HG02623 (cell line): ENCODE data around the gene PI4KA.

ENCODE experiments used
- ATAC-seq: cut with Tn5 transposase; IDR thresholded peaks from one replicate; pipeline ENCODE4 v1.9.1; 2021; ENCODE audit warnings: moderate library complexity; ENCODE audit not compliant: unreplicated experiment

The PI4KA gene

DNA sequence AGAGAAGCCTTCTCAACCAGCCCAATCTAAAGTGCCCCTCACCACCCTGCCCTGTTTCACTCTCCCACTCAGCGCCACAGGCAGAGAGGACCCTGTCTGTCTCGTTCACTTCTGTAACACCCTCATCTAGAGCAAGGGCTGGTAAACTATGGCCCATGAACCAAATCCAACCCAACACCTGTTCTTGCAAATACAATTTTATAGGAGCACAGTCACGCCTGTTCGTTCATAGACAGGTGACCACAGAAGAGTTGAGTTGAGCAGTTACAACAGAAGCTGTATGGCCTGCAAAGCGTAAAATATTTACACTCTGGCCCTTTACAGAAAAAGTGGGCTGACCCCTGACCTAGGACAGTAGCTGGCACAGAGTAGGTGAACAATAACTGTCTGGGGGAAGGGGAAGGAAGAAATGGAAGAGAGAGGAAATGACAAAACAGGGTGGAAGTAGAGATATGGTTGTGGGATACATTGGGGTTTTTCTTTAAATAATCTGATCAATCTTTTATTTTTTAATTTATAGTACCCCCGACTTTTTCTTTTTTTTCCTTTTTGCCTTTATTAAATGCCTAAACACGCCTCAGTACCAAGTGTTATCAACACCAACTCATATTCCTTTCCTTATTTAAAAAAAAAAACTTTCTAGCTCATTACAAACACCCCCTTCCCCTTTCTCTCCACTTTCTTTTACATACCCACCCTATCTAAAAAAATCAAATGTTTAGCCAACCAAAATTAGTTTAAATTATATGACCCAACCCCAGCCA, 63.8 kb downstream of the PI4KA start:
- ATAC-seq, result no peak

DNA sequence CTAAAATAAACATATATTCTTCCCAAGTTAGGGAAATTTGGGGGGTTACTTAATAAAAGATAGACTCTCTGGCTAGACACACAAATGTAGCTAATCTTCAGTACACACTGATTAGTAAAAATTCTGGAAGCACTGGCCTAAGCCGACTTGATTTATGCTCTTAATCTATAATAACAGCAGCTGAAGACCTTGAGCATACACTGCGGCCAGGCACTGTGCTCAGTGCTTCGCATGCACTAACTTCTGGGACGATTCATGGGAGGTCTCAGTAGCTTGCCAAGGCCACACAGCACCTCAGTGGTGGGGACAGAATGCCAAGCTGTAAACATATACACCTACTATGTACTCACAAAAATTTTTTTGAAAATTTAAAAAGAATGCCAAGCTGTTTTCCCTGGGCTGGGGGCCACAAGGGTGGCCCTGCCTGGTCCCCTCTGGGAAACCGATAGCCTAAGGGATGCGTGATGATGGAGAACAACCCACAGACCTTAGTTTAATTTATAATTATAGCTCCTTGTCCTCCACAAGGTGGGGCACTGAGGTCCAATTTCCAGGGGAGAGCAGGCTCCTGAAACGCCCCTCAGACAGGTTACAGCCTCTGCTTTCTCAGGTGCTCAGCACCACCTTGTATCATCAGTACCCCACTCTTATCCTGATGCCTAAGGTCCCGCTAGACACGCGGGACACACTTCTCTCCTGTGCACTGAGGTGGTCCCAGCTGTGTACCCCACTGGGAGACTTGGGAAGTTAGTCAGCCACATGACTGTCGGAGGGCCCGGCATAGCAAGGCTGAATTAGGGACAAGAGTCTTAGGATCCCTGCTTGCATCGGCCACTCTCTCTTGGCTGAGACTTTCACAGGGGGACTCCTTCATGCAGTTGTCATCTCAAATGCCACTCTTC, 64.6 kb downstream of the PI4KA start:
- no peak for ATAC-seq

GRCh38 chr22:20792966-20793728, 65.5 kb downstream of the PI4KA start:
- ATAC-seq, result no peak

DNA sequence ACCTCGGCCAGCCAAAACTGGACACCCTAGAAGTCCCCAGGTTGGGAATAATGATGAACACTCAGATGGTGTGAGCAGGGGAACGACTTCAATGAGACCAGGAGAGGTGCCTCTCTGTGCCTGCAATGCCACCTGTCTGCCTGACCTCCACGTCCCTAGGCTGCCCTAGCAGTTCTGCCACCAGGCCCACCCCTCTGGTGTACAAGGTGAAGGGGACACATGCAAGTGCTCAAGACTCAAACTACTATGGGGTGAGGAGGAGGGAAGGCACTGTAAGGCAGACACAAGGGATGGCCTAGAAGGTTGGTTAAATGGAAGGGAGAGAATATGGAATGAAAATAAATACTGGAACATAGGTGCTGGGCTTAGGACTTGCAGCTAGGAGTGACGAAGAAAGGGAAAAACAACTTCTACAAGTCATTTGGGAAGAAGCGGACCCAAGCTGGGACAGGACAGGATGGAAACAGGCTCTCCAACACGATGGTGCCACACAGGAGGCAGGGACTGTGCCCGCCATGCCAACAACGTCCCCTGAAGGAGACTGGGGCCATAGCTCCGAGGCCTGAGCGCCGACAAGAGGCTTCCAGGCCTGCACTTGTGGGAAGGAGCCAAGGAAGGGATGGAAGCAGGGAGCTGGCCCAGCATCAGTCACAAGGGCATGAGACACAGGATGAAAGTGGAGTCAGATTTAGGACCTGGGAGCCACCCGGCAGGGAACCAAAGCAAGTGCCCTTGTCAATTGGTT, 66.2 kb downstream of the PI4KA start:
- ATAC-seq, result no peak

- ATAC-seq, result no peak
These were observed 69.8 kb downstream of the PI4KA start for GRCh38 chr22:20788627-20789344.

DNA sequence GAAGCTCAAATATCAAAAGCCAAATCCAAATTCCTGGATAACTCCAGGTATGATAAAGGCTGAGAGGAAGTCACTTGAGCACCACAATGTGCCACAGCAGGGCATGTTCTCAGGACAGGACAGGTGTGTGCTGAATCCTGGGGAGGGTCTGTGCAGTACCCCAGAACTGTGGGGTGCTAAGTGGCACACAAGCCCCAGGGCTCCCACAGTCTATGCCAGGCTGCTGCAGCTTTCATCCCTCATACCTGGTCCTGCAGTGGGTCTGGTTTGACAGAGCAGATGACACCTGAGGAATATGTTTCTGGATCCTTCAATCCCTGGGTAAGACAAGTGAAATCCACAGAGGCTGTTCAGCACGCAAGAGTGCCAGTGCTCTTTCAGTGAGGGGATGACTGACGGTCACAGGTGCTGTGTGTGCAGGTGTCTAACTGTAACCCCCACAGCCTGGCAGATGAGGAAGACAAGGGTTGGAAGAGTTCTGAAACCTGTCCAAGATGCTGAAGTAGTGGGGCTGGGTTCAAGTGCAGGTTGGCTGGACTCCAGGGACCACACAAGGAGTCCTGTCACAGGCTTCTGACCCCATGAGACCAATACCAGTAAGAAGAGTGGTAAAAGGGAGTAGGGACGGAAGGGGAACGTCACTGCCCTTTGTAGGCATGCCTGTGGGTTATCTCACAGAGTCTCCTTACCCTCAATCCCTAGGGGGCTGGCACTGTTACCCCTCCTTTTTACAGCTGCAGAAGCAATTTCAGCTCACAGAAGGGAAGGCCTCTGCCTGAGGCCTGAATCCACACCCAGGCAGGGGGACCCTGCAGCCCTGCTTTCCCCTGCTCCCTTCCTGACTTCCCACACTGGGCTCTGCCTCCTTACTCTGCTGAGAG, 70.6 kb downstream of the PI4KA start:
- ATAC-seq, result no peak

DNA sequence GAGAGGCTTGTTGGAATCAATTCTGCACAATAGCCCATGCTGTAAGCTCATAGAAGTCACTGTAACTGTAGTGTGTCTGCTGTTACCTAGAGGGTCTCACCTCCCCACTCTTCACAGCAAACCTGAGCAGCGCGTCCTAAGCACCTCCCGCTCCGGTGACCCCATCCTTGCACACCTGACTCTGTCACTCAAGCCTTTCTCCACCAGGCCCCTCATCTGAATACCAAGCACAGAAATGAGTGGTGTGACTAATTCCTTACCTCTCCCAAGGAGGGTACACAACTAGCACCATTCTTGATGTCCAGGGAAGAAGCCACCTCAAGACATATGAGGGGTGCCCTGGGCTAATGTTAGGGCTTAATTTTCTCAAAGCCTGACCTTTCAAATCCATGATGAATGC, 71.4 kb downstream of the PI4KA start:
- no peak for ATAC-seq

GRCh38 chr22:20786536-20786979, 72.1 kb downstream of the PI4KA start:
- ATAC-seq, result no peak

DNA sequence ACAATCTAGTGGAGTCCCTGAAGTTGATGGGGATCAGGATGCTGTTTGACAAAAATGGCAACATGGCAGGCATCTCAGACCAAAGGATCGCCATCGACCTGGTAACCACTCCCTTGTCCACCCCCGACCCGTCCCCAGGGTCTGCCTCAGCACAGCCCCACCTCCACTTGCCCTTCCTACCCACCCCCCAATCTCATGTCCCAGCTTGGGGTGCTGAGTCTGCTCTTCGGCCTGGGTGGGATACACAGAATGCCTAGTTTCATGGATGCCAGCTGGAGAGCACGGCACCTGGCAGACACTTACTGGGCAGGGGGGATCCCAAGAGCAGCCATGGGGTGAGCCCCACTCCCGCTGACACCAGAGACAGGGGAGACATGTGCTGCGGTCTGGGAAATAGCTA, 72.6 kb downstream of the PI4KA start:
- ATAC-seq, result no peak

- no peak for ATAC-seq
These were observed 73.2 kb downstream of the PI4KA start for GRCh38 chr22:20785415-20785814.

DNA sequence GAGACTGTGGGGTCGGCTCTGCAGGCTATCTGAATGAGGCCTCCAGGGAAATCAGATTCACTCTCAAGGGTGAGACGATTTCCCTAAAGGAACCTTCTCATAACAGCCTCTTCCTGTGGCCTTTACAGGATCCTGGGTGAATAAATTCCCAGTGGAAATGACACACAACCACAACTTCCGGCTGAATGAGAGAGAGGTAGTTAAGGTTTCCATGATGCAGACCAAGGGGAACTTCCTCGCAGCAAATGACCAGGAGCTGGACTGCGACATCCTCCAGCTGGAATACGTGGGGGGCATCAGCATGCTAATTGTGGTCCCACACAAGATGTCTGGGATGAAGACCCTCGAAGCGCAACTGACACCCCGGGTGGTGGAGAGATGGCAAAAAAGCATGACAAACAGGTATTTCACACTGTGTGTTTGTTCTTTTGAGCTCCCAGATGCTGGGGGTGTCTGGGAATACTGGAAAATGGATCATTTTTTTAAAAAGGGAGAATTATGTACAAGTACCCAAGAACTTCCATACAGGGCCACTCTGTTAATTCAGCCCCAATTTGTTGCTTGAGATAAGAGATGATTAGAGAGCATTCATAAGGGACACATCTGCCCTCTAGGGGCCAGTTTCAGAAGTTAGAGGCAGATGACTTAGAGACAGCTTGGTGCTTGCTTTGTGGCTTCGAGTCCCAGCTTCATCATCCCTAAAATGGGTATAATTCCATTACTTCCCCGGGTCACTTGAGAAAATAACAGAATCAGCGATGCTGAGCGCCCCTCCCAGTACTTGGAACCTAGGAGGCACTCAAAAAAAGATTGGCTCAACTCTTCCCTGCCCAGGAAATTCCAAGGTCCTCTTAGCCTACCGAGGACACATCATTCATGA, 74.5 kb downstream of the PI4KA start:
- no peak for ATAC-seq

GRCh38 chr22:20783300-20783673, 75.3 kb downstream of the PI4KA start:
- no peak for ATAC-seq

DNA sequence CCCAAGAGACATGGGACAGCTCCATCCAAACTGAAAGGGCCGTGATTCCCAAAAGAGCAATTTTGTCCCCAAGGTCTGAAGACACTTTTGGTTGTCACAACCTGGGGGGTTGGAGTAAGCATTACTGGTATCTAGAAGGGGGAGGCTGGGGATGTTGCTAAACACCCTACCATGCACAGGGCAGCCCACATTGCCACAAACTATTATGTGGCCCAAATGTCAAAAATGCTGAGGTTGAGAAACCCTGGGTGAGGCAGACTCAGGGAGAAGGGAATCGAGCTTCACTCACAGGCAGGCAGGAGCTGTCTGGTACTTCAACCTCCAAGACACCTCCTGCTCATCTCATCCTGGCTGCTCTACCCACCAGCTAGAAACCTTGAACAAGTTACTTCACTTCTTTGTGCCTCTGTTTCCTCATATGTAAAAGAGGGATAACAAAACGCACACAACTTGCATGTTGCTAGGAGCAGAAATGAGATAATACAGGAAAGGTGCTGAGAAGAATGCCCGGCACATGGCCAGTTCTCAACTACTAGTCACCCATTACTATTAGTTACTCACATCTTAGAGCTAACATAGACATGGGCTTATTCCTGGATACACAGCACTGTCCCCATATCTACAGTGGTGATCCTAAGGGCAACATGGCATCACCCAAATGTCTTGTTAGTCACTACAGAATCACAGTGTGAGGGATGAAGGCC, 75.9 kb downstream of the PI4KA start:
- ATAC-seq, result no peak

DNA sequence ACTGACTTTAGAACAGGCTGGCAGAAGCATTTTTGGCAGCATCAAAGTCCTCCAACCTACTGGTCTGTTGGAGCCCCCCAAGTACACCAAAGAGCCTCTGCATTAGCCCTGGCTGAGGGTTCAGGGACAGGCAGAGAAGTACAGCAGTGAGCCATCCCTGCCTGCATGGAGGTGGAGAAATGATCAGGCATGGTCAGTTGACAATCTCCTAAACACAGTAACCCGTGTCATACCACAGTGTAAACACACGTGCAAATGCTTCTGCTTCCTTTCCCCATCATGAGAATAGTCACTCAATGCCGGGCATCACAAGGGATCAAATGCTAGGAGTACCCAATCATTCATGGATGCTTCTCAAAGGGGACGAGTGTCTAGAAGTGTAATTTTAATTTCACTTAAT, 76.5 kb downstream of the PI4KA start:
- ATAC-seq, result no peak

- ATAC-seq, result no peak
These were observed 77.2 kb downstream of the PI4KA start for GRCh38 chr22:20781272-20781990.

- ATAC-seq, result no peak
These were observed 78.8 kb downstream of the PI4KA start for GRCh38 chr22:20779818-20780158.
